HEK293 (cell line): ENCODE measurements around the gene NCCRP1.

Experiments
- CTCF ChIA-PET: fragments of 350-600 bp; formaldehyde crosslinking; extraction: SDS; loops from one replicate; lab custom pipeline; 2021; ENCODE audit warnings: antibody characterized with exemption; lab: Yijun Ruan, JAX
- POLR2A ChIA-PET: fragments of 300-600 bp; formaldehyde crosslinking; extraction: SDS; loops from one replicate; lab custom pipeline; 2020; ENCODE audit warnings: antibody characterized with exemption, inconsistent platforms; lab: Yijun Ruan, JAX
- H3K27ac ChIP-seq: fragments of 200-500 bp; sonication (Bioruptor generic); 2 replicates; pipeline ENCODE4 v1.5.1; 2014; ENCODE audit warnings: low read depth, low read length, control low read depth, inconsistent platforms; ENCODE audit errors: extremely low read depth
- H3K36me3 ChIP-seq, 2 experiments: fragments of 200-500 bp in 1 of 2; sonication (Bioruptor generic) in 1 of 2; 1 replicate in 1 of 2; 2 replicates in 1 of 2; pipeline ENCODE4 v1.5.1; 2014 to 2017; ENCODE audit warnings: inconsistent platforms in 2 of 2, low read length in 2 of 2; ENCODE audit not compliant: control insufficient read depth in 2 of 2, insufficient read depth in 1 of 2
- H3K4me1 ChIP-seq: fragments of 200-500 bp; sonication (Bioruptor generic); 2 replicates; pipeline ENCODE4 v1.5.1; 2014; ENCODE audit warnings: mild to moderate bottlenecking, low read length, inconsistent platforms; ENCODE audit not compliant: control insufficient read depth, insufficient read depth
- H3K4me3 ChIP-seq: 2 replicates; pipeline ENCODE4 v1.5.1; 2011; ENCODE audit warnings: low read depth, mild to moderate bottlenecking, control low read depth, low read length, moderate library complexity
- H3K9me3 ChIP-seq: fragments of 200-500 bp; sonication (Bioruptor generic); 2 replicates; pipeline ENCODE4 v1.5.1; 2014; ENCODE audit warnings: low read depth, low read length, inconsistent platforms; ENCODE audit not compliant: control insufficient read depth, insufficient read depth
- PRDM4 ChIP-seq: fragments of 450-650 bp; formaldehyde crosslinking; IDR thresholded peaks from 2 replicates; pipeline ENCODE4 v1.5.1; 2017; ENCODE audit warnings: missing biosample characterization, missing genetic modification characterization
- SCRT1 ChIP-seq: fragments of 450-650 bp; formaldehyde crosslinking; IDR thresholded peaks from 2 replicates; pipeline ENCODE4 v1.5.1; 2016; ENCODE audit warnings: missing biosample characterization, missing genetic modification characterization, borderline replicate concordance
- SCRT2 ChIP-seq: fragments of 450-650 bp; formaldehyde crosslinking; IDR thresholded peaks from 2 replicates; pipeline ENCODE4 v1.5.1; 2016; ENCODE audit warnings: missing biosample characterization, missing genetic modification characterization
- TCF7L2 ChIP-seq: IDR thresholded peaks from 2 replicates; pipeline ENCODE4 v1.6.1; 2011; ENCODE audit warnings: low read depth, mild to moderate bottlenecking, inconsistent platforms, low read length, moderate library complexity, borderline replicate concordance
- YY1 ChIP-seq: fragments of 450-650 bp; formaldehyde crosslinking; IDR thresholded peaks from 2 replicates; pipeline ENCODE4 v1.5.1; 2018; ENCODE audit warnings: missing biosample characterization, missing genetic modification characterization
- ZBTB17 ChIP-seq: fragments of 450-650 bp; formaldehyde crosslinking; IDR thresholded peaks from 2 replicates; pipeline ENCODE4 v1.5.1; 2016; ENCODE audit warnings: missing biosample characterization, missing genetic modification characterization
- ZBTB20 ChIP-seq: fragments of 450-650 bp; formaldehyde crosslinking; IDR thresholded peaks from 2 replicates; pipeline ENCODE4 v1.5.1; 2016; ENCODE audit warnings: missing biosample characterization, missing genetic modification characterization
- ZBTB21 ChIP-seq: fragments of 450-650 bp; formaldehyde crosslinking; IDR thresholded peaks from 2 replicates; pipeline ENCODE4 v1.5.1; 2017; ENCODE audit warnings: missing biosample characterization, missing genetic modification characterization
- ZNF223 ChIP-seq: fragments of 450-650 bp; formaldehyde crosslinking; IDR thresholded peaks from 2 replicates; pipeline ENCODE4 v1.5.1; 2016; ENCODE audit warnings: missing biosample characterization, missing genetic modification characterization
- ZNF510 ChIP-seq: fragments of 450-650 bp; formaldehyde crosslinking; IDR thresholded peaks from 2 replicates; pipeline ENCODE4 v1.5.1; 2018; ENCODE audit warnings: mild to moderate bottlenecking, missing genetic modification characterization, missing biosample characterization; ENCODE audit not compliant: insufficient replicate concordance
- ZNF555 ChIP-seq: fragments of 450-650 bp; formaldehyde crosslinking; conservative IDR thresholded peaks from 2 replicates; pipeline ENCODE4 v1.5.1; 2017; ENCODE audit warnings: missing biosample characterization, mild to moderate bottlenecking, missing genetic modification characterization, inconsistent platforms
- ZNF580 ChIP-seq: fragments of 450-650 bp; formaldehyde crosslinking; IDR thresholded peaks from 2 replicates; pipeline ENCODE4 v1.5.1; 2016; ENCODE audit warnings: missing biosample characterization, missing genetic modification characterization
- ZNF623 ChIP-seq: fragments of 450-650 bp; formaldehyde crosslinking; IDR thresholded peaks from 2 replicates; pipeline ENCODE4 v1.5.1; 2016; ENCODE audit warnings: missing biosample characterization, missing genetic modification characterization
- ZNF639 ChIP-seq: fragments of 450-650 bp; formaldehyde crosslinking; IDR thresholded peaks from 2 replicates; pipeline ENCODE4 v1.5.1; 2016; ENCODE audit warnings: missing biosample characterization, missing genetic modification characterization
- ZNF76 ChIP-seq: fragments of 450-650 bp; formaldehyde crosslinking; IDR thresholded peaks from 2 replicates; pipeline ENCODE4; 2016; ENCODE audit warnings: low read depth, missing biosample characterization, missing genetic modification characterization, borderline replicate concordance
- TF ChIP-seq, protein P1 (sequence below): fragments of 450-650 bp; formaldehyde crosslinking; IDR thresholded peaks from 2 replicates; pipeline ENCODE4 v1.5.1; 2016; ENCODE audit warnings: missing biosample characterization, missing genetic modification characterization
- TF ChIP-seq, protein P2 (sequence below): fragments of 450-650 bp; IDR thresholded peaks from 2 replicates; pipeline ENCODE4 v1.5.1; 2018; ENCODE audit warnings: missing biosample characterization, mild to moderate bottlenecking, missing genetic modification characterization

NCCRP1 gene

DNA sequence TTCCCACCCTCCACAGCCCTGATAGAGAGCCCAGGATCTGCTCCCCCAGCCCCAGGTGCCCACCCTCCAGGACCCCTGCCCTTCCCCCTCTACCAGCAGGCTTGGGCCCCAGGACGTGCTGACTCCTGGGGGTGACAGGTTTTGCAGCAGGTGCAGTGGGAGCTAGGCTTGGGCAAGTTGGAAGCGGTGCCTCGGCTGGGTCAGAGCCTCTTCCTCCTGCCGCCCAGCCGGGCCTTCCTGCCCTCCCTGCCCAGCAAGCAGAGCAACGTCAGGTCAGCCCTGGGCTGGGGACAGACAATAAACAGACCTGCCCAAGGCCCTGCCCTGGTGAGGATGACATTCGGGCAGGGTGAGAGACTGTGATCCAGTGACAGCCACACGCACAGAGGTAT lies 9.2 kb upstream of the NCCRP1 start (continued):
- TF ChIP-seq, protein P1, sequence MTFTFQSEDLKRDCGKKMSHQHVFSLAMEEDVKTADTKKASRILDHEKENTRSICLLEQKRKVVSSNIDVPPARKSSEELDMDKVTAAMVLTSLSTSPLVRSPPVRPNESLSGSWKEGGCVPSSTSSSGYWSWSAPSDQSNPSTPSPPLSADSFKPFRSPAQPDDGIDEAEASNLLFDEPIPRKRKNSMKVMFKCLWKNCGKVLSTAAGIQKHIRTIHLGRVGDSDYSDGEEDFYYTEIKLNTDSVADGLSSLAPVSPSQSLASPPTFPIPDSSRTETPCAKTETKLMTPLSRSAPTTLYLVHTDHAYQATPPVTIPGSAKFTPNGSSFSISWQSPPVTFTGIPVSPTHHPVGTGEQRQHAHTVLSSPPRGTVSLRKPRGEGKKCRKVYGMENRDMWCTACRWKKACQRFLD = no peak
- TF ChIP-seq PRDM4 (tag by site-specific recombination) (no peak), ZNF223 (tag by site-specific recombination) (no peak), YY1 (tag by site-specific recombination) (no peak)

DNA sequence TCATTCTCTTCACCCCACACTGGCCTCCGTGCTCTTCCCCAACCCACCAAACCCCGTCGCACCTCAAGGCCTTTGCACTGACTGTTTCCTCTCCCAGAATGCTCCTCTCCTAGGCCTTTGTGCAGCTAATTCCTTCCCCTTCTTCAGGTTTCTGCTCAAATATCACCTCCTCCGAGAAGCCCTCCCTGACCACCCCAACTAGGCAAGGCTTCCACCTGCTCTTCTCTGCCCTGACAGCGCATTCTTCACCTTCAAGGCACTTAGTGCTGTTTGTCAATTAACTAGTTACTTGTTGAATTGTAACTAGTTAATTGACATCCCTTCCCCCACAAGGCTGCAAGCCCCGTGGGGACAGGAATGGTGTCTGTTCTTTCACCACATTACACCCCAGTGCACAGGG lies 7.8 kb upstream of the NCCRP1 start:
- CTCF ChIA-PET = interaction anchor here (0.5 to 3.2 kb wide), 8 partner anchors 18 to 149 kb away, joined by 3 to 39 read pairs (median 4); no protein-coding TSS in a partner anchor
- Histone ChIP-seq H3K9me3 (no peaks in the 10 kb centered on the region), H3K36me3 (no peaks in the 10 kb centered on the region; a peak in 1 of 3 replicates), H3K4me1 (0 out of 2 replicates have a peak, but pooled peaks cover 4% of the 10 kb centered on the region), H3K4me3 (no peak overlapping the region), H3K27ac (no peak overlapping the region)
- TF ChIP-seq ZNF580 (peak; percentile 71; the same call in 1 of the 2 replicates), ZBTB20 (tag by site-specific recombination) (no peak), SCRT2 (tag by site-specific recombination) (peak; percentile 54; the same call in 1 of the 2 replicates), SCRT1 (tag by site-specific recombination) (peak; percentile 25; the same call in 1 of the 2 replicates), ZNF623 (tag by site-specific recombination) (peak; percentile 38; the same call in 1 of the 2 replicates)
- POLR2A ChIA-PET = no interaction called here

GRCh38 chr19:39190768-39191167 lies 6.0 kb upstream of the NCCRP1 start:
- no peak overlapping the region for H3K27ac ChIP-seq
- POLR2A ChIA-PET = no interaction called here
- no peak overlapping the region for H3K4me3 ChIP-seq
- TF ChIP-seq ZNF510 (tag by site-specific recombination) (no peak), ZBTB17 (peak; percentile 94), ZNF555 (tag by site-specific recombination) (no peak), ZBTB21 (tag by site-specific recombination) (0 out of 2 replicates have a peak, but pooled peaks have one; percentile 1), ZNF639 (no peak), ZNF76 (no peak), TCF7L2 (peak; percentile 34; the same call in 1 of the 2 replicates)
- TF ChIP-seq, protein P2, sequence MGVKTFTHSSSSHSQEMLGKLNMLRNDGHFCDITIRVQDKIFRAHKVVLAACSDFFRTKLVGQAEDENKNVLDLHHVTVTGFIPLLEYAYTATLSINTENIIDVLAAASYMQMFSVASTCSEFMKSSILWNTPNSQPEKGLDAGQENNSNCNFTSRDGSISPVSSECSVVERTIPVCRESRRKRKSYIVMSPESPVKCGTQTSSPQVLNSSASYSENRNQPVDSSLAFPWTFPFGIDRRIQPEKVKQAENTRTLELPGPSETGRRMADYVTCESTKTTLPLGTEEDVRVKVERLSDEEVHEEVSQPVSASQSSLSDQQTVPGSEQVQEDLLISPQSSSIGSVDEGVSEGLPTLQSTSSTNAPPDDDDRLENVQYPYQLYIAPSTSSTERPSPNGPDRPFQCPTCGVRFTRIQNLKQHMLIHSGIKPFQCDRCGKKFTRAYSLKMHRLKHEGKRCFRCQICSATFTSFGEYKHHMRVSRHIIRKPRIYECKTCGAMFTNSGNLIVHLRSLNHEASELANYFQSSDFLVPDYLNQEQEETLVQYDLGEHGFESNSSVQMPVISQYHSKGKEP = no peak
- TF ChIP-seq, all 188 proteins: peak for 3
- no peaks in the 10 kb centered on the region for H3K9me3 ChIP-seq
- H3K36me3 ChIP-seq = no peaks in the 10 kb centered on the region
- CTCF ChIA-PET = interaction anchor here (1.5 to 2.0 kb wide), 2 partner anchors 21 to 69 kb away, joined by 9 to 12 read pairs; no protein-coding TSS in a partner anchor
- 0 out of 2 replicates have a peak, but pooled peaks cover 4% of the 10 kb centered on the region for H3K4me1 ChIP-seq
